ENCODE results near the gene PRR19.

GRCh38 chr19:42288881-42289555, 12.9 kb upstream of the PRR19 start:
- TF ChIP-seq CTCF (IDR thresholded peaks at IDR 0.05; ENCODE audit: low read length): no peak
- TF ChIP-seq EZH2 (IDR thresholded peaks at IDR 0.05; ENCODE audit: borderline replicate concordance, low read length): no peak
